ENCODE measurements around the gene DDT.
"Not testable (repeated sequence)": the region's sequence is repeated elsewhere in the genome, so short reads cannot be mapped to it uniquely, and the experiment has no call there.

DDT gene

GRCh38 chr22:23986538-23987178 lies 12.4 kb upstream of the DDT start:
- not testable (repeated sequence) for DNase-seq

DNA sequence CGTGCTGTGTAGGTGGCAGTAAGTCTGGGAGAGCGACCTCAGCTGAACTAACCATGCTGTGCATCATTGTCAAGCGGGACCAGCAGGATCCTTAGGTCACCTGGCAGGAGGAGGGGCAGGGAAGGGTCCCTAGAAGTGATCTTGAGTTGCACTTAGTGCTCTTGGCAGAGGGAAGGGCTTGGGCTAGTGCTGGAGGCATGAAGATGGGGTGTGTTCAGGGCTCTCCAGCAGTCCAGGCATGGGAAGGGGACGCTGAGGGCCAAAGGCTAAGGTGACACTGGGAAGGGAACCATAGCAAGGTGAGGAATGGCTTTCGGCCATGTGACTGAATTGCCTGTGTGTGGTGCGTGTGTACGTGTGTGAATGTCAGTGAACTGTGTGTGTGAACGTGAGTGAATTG lies 11.8 kb upstream of the DDT start:
- not testable (repeated sequence) for DNase-seq

DNA sequence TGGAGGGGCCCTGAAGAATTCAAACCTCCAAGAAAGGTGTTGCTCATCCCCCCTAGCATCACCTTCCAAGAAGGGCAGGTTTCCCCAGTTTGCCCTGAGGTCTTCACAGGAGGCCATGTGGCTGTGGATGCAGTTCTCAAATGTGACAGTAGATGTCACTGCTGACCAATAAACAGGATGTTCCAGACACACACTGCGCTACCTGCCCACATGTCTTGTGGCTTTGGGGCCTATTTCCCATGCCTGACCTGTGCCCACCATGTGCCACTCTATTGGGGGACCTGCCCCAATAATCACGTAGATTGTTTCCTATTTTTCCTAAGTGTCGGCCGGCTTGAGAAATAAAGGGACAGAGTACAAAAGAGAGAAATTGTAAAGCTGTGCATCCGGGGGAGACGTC lies 10.2 kb upstream of the DDT start:
- DNase-seq = no peak

GRCh38 chr22:23980567-23980966 lies 6.3 kb upstream of the DDT start:
- not testable (repeated sequence) for DNase-seq

DNA sequence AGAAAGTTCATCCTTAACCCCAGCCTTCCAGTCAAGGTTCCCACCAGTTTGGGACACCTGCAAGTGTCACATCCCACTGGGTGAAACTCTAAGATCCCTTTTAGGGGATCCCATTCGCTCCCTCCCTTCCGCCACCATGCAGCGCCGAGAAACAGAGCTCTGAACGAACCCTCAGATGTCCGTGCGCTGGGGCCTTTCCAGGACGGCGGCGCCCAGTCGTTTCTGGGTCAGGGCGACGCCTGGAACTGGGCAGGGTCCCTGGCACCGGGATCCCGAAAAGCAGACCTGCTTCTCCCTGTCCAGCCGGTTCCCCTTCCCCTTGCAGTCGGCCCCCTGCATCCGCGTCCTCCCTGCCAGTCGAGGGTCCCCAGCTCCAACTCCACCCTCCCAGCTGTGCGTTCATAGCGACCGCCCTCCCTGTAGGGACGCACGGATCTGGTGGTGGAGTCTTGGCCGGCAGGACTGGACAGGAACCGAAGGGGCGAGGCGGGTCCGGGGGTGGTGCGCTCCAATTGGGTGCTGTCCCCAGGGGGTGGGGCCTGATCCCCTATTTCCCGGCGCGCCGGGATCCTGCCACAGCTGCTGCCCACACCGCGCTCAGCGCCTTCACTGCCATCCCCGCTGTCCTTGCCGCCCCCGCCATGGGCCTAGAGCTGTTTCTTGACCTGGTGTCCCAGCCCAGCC lies 5.5 kb upstream of the DDT start, which contains the start of gene GSTT2:
TSS of gene GSTT2 (plus strand) at position 578 of the 684 bp plus-strand sequence.
- not testable (repeated sequence) for DNase-seq

DNA sequence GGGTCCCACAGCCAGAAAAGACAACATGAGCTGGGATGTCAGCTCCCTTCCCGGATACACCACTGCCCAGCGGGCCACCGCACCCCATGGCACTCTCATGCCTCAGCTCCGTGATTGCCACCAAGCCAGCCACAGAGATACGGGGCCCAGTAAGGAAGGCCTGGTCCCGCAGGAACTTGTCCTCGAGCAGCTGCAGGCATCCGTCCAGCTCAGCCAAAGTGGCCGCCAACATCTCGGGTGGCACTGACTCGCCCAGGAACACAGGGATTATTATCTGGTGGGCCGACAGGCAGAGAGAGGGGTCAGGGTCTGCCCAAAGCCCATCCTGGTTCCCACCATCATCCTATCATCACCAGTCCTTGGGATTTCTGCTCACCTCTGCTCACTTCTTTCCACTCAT lies 3.1 kb upstream of the DDT start:
- DNase-seq = not testable (repeated sequence)

DNA sequence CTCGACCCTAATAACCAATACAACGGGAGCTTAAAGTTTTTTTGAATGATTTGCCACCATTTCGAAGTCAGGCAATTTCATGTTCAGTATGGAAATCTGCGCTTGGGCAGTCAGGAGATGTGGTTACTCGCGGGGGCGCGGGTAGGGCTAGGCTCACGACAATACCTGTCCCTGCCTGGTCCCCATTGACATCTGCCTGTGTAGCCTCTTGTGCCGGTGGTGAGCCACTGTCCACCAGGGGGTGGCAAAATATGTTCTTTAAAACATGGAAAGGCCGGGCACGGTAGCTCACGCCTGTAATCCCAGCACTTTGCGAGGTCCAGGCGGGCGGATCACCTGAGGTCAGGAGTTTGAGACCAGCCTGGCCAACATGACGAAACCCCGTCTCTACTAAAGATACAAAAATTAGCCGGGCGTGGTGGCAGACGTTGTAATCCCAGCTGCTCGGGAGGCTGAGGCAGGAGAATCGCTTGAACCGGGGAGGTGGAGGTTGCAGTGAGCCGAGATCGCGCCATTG lies 653 bp upstream of the DDT start:
- DNase-seq = not testable (repeated sequence)

GRCh38 chr22:23971927-23972326 lies 2.3 kb downstream of the DDT start:
- not testable (repeated sequence) for DNase-seq

- DNase-seq = no peak
Measured at GRCh38 chr22:23970816-23971486, 3.3 kb downstream of the DDT start.

GRCh38 chr22:23970201-23970641 lies 4.0 kb downstream of the DDT start:
- DNase-seq = no peak

GRCh38 chr22:23969071-23969470 lies 5.2 kb downstream of the DDT start:
- DNase-seq = no peak

DNA sequence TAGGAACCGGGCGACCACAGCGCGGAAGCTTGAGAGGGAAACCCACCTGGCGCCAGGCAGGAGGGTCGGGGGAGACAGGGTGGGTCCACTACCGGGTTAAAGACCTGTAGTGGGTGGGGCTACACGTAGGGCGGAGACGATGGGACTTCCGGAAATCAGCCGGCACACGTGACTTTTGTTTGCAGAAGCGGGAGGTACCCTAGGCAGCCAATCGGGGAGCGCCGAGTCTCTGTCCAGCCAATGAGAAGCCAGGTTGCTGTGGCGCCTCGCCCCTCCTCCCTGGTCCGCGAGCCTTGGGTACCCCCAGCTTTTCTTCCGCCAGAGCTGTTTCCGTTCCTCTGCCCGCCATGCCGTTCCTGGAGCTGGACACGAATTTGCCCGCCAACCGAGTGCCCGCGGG lies 7.7 kb downstream of the DDT start, which contains the start of gene DDTL:
TSS of gene DDTL (plus strand) at position 321 of the 400 bp plus-strand sequence. CDS start at position 348, 27 bp downstream.
- DNase-seq = not testable (repeated sequence)

DNA sequence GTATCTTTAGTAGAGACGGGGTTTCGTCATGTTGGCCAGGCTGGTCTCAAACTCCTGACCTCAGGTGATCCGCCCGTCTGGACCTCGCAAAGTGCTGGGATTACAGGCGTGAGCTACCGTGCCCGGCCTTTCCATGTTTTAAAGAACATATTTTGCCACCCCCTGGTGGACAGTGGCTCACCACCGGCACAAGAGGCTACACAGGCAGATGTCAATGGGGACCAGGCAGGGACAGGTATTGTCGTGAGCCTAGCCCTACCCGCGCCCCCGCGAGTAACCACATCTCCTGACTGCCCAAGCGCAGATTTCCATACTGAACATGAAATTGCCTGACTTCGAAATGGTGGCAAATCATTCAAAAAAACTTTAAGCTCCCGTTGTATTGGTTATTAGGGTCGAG lies 8.1 kb downstream of the DDT start:
- not testable (repeated sequence) for DNase-seq

GRCh38 chr22:23961084-23961771 lies 13.0 kb downstream of the DDT start, which contains the start of gene GSTT2B:
Gene GSTT2B, minus strand, starts transcription at chr22:23961195. Its CDS starts 64 bp downstream, at chr22:23961131.
- DNase-seq = not testable (repeated sequence)

DNA sequence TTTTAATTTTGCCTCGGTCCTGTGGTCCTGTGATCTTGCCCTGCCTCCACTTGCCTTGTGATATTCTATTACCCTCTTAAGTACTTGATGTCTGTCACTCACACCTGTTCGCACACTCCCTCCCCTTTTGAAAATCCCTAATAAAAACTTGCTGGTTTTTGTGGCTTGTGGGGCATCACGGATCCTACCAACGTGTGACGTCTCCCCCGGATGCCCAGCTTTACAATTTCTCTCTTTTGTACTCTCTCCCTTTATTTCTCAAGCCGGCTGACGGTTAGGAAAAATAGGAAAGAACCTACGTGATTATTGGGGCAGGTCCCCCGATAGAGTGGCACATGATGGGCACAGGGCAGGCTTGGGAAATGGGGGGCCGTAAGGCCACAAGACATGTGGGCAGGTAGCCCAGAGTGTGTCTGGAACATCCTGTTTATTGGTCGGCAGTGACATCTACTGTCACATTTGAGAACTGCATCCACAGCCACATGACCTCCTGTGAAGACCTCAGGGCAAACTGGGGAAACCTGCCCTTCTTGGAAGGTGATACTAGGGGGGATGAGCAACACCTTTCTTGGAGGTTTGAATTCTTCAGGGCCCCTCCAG lies 17.8 kb downstream of the DDT start:
- DNase-seq = peak; percentile 86

GRCh38 chr22:23955886-23956285 lies 18.4 kb downstream of the DDT start:
- DNase-seq = not testable (repeated sequence)

DNA sequence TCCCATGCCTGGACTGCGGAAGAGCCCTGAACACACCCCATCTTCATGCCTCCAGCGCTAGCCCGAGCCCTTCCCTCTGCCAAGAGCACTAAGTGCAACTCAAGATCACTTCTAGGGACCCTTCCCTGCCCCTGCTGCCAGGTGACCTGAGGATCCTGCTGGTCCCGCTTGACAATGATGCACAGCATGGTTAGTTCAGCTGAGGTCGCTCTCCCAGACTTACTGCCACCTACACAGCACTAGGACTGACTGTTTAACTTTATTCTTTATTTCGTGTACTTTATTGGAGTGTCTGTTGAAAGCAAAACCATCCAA lies 19.3 kb downstream of the DDT start:
- DNase-seq = not testable (repeated sequence)

DNA sequence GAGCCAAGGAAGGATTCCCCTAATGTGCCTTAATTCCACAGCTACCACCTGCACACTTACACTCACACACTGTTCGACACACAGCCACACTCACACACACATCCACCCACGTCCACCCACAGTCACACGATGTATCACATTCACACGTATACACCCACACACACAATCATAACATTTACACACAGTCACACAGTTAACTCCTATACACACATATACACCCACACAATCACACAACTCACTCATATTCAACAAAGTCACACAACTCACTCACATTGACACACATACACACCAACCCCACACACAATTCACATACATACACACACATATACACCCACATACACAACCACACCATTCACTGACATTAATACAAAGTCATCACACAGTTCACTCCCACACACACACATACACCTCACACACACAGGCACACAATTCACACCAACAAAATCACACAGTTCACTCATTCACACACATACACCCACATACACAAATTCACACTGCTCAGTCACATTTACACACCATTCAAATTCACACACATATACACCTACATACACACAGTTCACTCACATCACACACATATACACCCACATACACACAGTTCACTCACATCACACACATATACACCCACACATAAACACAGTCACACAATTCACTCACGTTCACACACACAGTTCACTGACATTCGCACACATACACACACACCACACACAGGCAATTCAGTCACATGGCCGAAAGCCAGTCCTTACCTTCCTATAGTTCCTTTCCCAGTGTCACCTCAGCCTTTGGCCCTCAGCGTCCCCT lies 19.8 kb downstream of the DDT start:
- not testable (repeated sequence) for DNase-seq

DNA sequence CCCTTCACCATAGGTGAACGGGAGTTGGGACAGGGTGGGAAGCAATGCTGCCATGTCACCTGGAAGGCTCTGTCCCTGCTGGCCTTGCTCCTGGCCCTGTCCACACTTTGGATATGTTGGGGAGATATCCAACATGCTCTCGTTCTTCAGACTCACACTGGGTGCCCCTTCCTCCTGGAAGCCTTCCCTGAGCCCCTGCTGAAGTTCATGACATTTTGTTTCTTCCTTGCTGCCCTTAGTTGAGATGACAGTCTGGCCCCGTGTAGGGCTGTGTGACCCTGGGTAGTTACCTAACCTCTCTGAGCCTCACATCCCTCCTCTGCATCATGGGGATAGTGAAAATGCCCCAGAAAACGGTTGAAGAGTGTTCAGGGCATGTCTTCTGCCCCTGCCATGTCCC lies 20.8 kb downstream of the DDT start:
- DNase-seq = not testable (repeated sequence)

DNA sequence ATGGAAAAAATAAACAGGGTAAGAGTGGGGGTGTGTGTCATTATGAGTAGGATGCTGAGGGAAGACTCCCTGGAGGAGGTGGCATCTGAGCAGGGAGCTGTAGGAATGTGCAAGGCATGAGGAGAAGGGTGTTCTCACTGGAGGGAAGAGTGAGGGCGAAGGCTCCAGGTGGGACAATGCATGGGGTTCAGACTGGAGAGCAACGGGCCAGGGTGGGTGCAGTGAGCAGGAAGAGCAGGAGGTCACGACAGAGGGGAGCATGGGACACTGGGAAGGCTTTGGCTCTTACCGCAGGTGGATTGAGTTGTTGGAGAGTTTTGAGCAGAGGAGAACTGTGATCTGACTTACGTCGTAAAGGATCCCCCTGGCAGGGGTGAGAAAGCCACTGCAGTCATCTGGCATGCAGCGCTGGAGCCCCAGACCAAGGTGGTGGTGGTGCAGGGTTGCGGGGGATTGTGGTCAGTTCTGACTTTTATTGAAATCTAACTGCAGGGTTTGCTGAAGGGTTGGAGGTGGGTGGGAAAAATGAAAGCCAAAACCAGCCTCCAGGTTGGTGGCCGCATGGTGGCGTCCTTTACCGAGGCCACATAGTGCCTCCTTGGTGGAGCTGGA lies 21.3 kb downstream of the DDT start:
- not testable (repeated sequence) for DNase-seq

DNA sequence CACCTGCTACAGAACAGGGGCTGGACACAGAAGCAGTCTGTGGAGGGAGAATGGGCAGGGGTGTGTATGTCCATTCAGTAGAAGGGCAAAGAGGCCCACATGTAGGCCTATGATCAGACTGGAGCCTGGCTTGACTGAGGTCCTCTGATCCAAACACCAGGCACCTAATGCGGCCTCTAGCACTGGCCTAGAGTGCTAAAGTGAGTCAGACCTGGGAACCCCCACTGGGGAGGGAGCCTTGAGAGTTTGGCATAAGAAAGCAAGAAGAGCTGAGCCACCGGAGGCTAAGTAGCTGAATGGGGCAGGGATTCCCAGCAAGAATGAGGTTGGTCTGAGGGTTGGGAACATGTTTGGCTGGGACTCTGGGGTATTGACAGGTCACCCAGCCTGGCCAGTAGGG lies 22.9 kb downstream of the DDT start:
- not testable (repeated sequence) for DNase-seq
